Measurements from ENCODE around the gene PPARGC1A. TPM values are rescaled to one million over a fixed set of nuclear protein-coding genes. Genes with fewer than 3 reads are reported as not detected.

The PPARGC1A gene
- total and polyA plus RNA-seq, 2 donors (not counting 3 experiments of a cell fraction or from before 2014, with no cell fraction given): not detected

DNA sequence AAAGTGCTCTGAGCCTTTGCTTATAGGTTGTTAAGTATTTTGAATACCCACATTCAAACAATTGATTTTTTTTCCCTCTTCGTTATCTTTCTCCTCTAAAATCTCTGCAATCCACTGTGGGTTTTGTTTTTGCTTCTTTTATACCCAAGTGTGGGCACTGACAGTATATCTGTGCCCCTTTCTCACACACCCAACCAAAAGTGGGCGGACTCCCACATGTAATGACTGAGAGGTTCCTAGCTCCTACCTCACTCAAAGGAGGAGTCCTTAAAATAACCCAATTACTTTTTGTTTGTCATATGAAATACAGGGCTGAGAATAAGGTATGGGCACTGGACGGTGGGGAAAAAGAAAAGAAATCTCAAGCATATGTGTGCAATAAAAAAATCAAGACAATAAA, 51.7 kb downstream of the PPARGC1A start:
- Histone ChIP-seq H3K9me1 (replicated peaks; ENCODE audit: control insufficient read depth, extremely low read depth, insufficient read depth, low read length) (no peaks in the 10 kb centered on the region), H3K4me1 (ENCODE audit: control insufficient read depth, extremely low read depth, insufficient read depth, low read length) (no peaks in the 10 kb centered on the region), H3K79me2 (ENCODE audit: control insufficient read depth, insufficient read depth, low read length) (no peaks in the 10 kb centered on the region), H3K9ac (replicated peaks; ENCODE audit: extremely low read depth, insufficient read depth, low read length) (no peak overlapping the region), H3K27me3 (ENCODE audit: control insufficient read depth in 2 of 2, insufficient read depth in 2 of 2, low read length in 2 of 2) (no peaks in the 10 kb centered on the region), H3K4me3 (replicated peaks in 1 of 3; ENCODE audit: insufficient read depth in 1 of 3, low read depth in 1 of 3, low read length in 3 of 3) (no peak overlapping the region), H3K36me3 (ENCODE audit: control insufficient read depth in 2 of 2, extremely low read depth in 1 of 2, insufficient read depth in 2 of 2, low read length in 2 of 2) (no peaks in the 10 kb centered on the region), H2AFZ (ENCODE audit: low read depth, low read length) (no peak overlapping the region), H3K4me2 (ENCODE audit: insufficient read depth, low read length) (no peak overlapping the region), H3K27ac (ENCODE audit: insufficient read depth, low read depth, low read length) (no peak overlapping the region), H3K9me3 (replicated peaks; ENCODE audit: control insufficient read depth, insufficient read depth, low read length) (peaks cover 1% of the 10 kb centered on the region), H4K20me1 (replicated peaks; ENCODE audit: control insufficient read depth, extremely low read depth, insufficient read depth, low read length) (no peaks in the 10 kb centered on the region)
- TF ChIP-seq CTCF (IDR thresholded peaks at IDR 0.05; ENCODE audit: extremely low read depth in 1 of 2, insufficient read depth in 1 of 2, low read depth in 1 of 2, low read length in 2 of 2) (no peak), POLR2AphosphoS5 (IDR thresholded peaks at IDR 0.05; ENCODE audit: insufficient read depth, low read depth, low read length) (no peak), MYC (IDR thresholded peaks at IDR 0.05; ENCODE audit: low read depth, low read length) (no peak), JUN (IDR thresholded peaks at IDR 0.05; ENCODE audit: borderline replicate concordance, insufficient read depth, insufficient read length, low read depth) (no peak), EZH2 (IDR thresholded peaks at IDR 0.05; ENCODE audit: borderline replicate concordance, low read depth, low read length, severe bottlenecking) (no peak), POLR2A (IDR thresholded peaks at IDR 0.05; ENCODE audit: low read depth, low read length) (no peak), FOS (IDR thresholded peaks at IDR 0.05; ENCODE audit: borderline replicate concordance, insufficient read depth, low read length) (no peak), GATA2 (IDR thresholded peaks at IDR 0.05; ENCODE audit: insufficient read depth, insufficient read length, low read depth, low read length) (no peak)
- TF ChIP-seq, protein P1, sequence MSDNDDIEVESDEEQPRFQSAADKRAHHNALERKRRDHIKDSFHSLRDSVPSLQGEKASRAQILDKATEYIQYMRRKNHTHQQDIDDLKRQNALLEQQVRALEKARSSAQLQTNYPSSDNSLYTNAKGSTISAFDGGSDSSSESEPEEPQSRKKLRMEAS (IDR thresholded peaks at IDR 0.05; ENCODE audit: insufficient read depth, insufficient read length): no peak
- DNase-seq (ENCODE audit: low read depth, low spot score) (no peak), FAIRE-seq (no peak)
- intact Hi-C loops (cut with micrococcal nuclease) (no loop called here), dilution Hi-C loops (cut with MboI; ENCODE audit: extremely low pct_ligation_motif_present, low sequenced_read_pairs) (no loop called here)
- ChIA-PET CTCF (no interaction called here), POLR2A (no interaction called here)
- no TSS peak for BruUV-seq (replicated peaks)
